ENCODE data around the gene PHACTR3.

- TF ChIP-seq EZH2 (optimal IDR thresholded peaks at IDR 0.05; ENCODE audit: low read depth, low read length) = no peak
- TF ChIP-seq CTCF (IDR thresholded peaks at IDR 0.05; ENCODE audit: low read length) = no peak
- no peak for TF ChIP-seq EZH2phosphoT487 (IDR thresholded peaks at IDR 0.05; ENCODE audit: low read length)
These were observed 127.0 kb downstream of the PHACTR3 start for GRCh38 chr20:59731376-59731775.

Data from MM.1S (cell line).